HCEC 1CT (cell line): Measurements from ENCODE around the gene WDR89.
"Not testable (repeated sequence)": the region's sequence is repeated elsewhere in the genome, so short reads cannot be mapped to it uniquely, and the experiment has no call there.

Source experiments
- DNase-seq: peaks from one replicate; pipeline ENCODE4 v3.0.0-alpha.2; 2017

WDR89 gene

GRCh38 chr14:63594455-63595372 is 47.0 kb downstream of the WDR89 start:
- no peak for DNase-seq

- not testable (repeated sequence) for DNase-seq
These were observed 58.6 kb downstream of the WDR89 start for GRCh38 chr14:63583046-63583445.

GRCh38 chr14:63581491-63581890 is 60.2 kb downstream of the WDR89 start:
- DNase-seq: no peak

- no peak for DNase-seq
These were observed 63.4 kb downstream of the WDR89 start for GRCh38 chr14:63578300-63578699.

GRCh38 chr14:63573581-63573980 is 68.1 kb downstream of the WDR89 start:
- peak; percentile 24 for DNase-seq

GRCh38 chr14:63565448-63565847 is 76.2 kb downstream of the WDR89 start:
- DNase-seq: no peak

- no peak for DNase-seq
These were observed 77.4 kb downstream of the WDR89 start for GRCh38 chr14:63564318-63564717.

GRCh38 chr14:63563370-63564026 is 78.2 kb downstream of the WDR89 start:
- no peak for DNase-seq

- no peak for DNase-seq
These were observed 79.3 kb downstream of the WDR89 start for GRCh38 chr14:63562405-63562804.

GRCh38 chr14:63555572-63555971 is 86.1 kb downstream of the WDR89 start:
- DNase-seq: no peak

- DNase-seq: peak; percentile 64
These were observed 90.3 kb downstream of the WDR89 start for GRCh38 chr14:63551332-63551731.

- no peak for DNase-seq
These were observed 93.8 kb downstream of the WDR89 start for GRCh38 chr14:63547798-63548335.
